Fibroblast of lung (primary cell): ENCODE measurements around the gene PKIG. TPM values are rescaled to one million over a fixed set of nuclear protein-coding genes. Genes with fewer than 3 reads are reported as not detected.

ENCODE experiments used
- DNase-seq, 2 donors: peaks; one replicate each; pipeline versions ENCODE4 v3.0.0 to v3.0.0-alpha.2; 2010; ENCODE audit warnings: low read depth in 2 of 2
- H2AFZ ChIP-seq: 2 replicates; pipeline ENCODE4 v1.5.1; 2012; ENCODE audit warnings: low read length, control low read depth, inconsistent platforms
- H3K27ac ChIP-seq: 2 replicates; pipeline ENCODE4 v1.5.1; 2011; ENCODE audit warnings: low read length, control low read depth; ENCODE audit not compliant: insufficient read depth
- H3K27me3 ChIP-seq: 2 replicates; pipeline ENCODE4 v1.5.1; 2011; ENCODE audit warnings: mild to moderate bottlenecking, low read length; ENCODE audit not compliant: control insufficient read depth, insufficient read depth
- H3K36me3 ChIP-seq: 2 replicates; pipeline ENCODE4 v1.5.1; 2011; ENCODE audit warnings: low read length; ENCODE audit not compliant: control insufficient read depth, insufficient read depth
- H3K4me1 ChIP-seq: 2 replicates; pipeline ENCODE4 v1.5.1; 2011; ENCODE audit warnings: low read length; ENCODE audit not compliant: control insufficient read depth, insufficient read depth; ENCODE audit errors: extremely low read depth
- H3K4me2 ChIP-seq: 2 replicates; pipeline ENCODE4 v1.5.1; 2011; ENCODE audit warnings: low read length, control low read depth; ENCODE audit not compliant: insufficient read depth; ENCODE audit errors: extremely low read depth
- H3K4me3 ChIP-seq, 4 experiments: fragments of 200-600 bp in 1 of 4; sonication (generic) in 1 of 4; replicated peaks in 1 of 4; 2 replicates each; pipeline ENCODE4 v1.5.1; 2011 to 2016; ENCODE audit warnings: low read length in 4 of 4, low read depth in 3 of 4, mild to moderate bottlenecking in 3 of 4, control low read depth in 2 of 4, inconsistent platforms in 1 of 4, mixed read lengths in 1 of 4; ENCODE audit not compliant: insufficient read depth in 1 of 4; ENCODE audit errors: control extremely low read depth in 1 of 4
- H3K79me2 ChIP-seq: 2 replicates; pipeline ENCODE4 v1.5.1; 2012; ENCODE audit warnings: mild to moderate bottlenecking, low read length, inconsistent platforms; ENCODE audit not compliant: control insufficient read depth, insufficient read depth
- H3K9ac ChIP-seq: 2 replicates; pipeline ENCODE4 v1.5.1; 2011; ENCODE audit warnings: mild to moderate bottlenecking, low read length, control low read depth; ENCODE audit not compliant: insufficient read depth
- H3K9me3 ChIP-seq: 2 replicates; pipeline ENCODE4 v1.5.1; 2012; ENCODE audit warnings: low read depth, low read length; ENCODE audit not compliant: control insufficient read depth, insufficient read depth
- H4K20me1 ChIP-seq: 2 replicates; pipeline ENCODE4 v1.5.1; 2011; ENCODE audit warnings: low read length; ENCODE audit not compliant: control insufficient read depth, insufficient read depth; ENCODE audit errors: extremely low read depth
- CTCF ChIP-seq, 2 donors: IDR thresholded peaks in 1 of 2; conservative IDR thresholded peaks in 1 of 2; 1 replicate in 1 of 2; 2 replicates in 1 of 2; pipeline ENCODE4 v1.5.1; 2011 to 2012; ENCODE audit warnings: low read length in 2 of 2, control low read depth in 1 of 2, inconsistent platforms in 1 of 2, low read depth in 1 of 2, mild to moderate bottlenecking in 1 of 2
- EZH2 ChIP-seq: IDR thresholded peaks from 2 replicates; pipeline ENCODE4 v1.5.1; 2012; ENCODE audit warnings: low read length, control low read depth, mild to moderate bottlenecking; ENCODE audit errors: missing control alignments
- polyA plus RNA-seq, 2 donors: library from polyadenylated mRNA; depleted of rRNA in 1 of 2; stranded (reverse) in 1 of 2; unstranded in 1 of 2; fragments of >200 nt; gene quantifications; 2 replicates each; pipeline ENCODE4 v1.2.1, GENCODE V29; 2011 to 2012; ENCODE audit warnings: missing spikeins in 1 of 2
- total RNA-seq: library from RNA; depleted of rRNA; stranded (reverse); fragments of >200 nt; gene quantifications from 2 replicates; pipeline ENCODE4 v1.2.1, GENCODE V29; 2014

The PKIG gene
- total and polyA plus RNA-seq, 2 donors (not counting 1 experiment from before 2014, with no cell fraction given): 192 to 234 TPM

- no peak overlapping the region for H3K27ac ChIP-seq
- H4K20me1 ChIP-seq: no peaks in the 10 kb centered on the region
- no peak overlapping the region for H3K4me3 ChIP-seq
- H3K4me1 ChIP-seq: no peaks in the 10 kb centered on the region
- H3K27me3 ChIP-seq: no peaks in the 10 kb centered on the region
- no peak for TF ChIP-seq EZH2
- TF ChIP-seq CTCF (conservative IDR thresholded peaks at IDR 0.05 in 1 of 2, IDR thresholded peaks at IDR 0.05 in 1 of 2; ENCODE audit: low read depth in 1 of 2, low read length in 2 of 2): no peak
- no peaks in the 10 kb centered on the region for H3K79me2 ChIP-seq
- no peaks in the 10 kb centered on the region for H3K9me3 ChIP-seq
- H3K36me3 ChIP-seq: peaks cover 5% of the 10 kb centered on the region
- no peak overlapping the region for H3K9ac ChIP-seq
- no peak overlapping the region for H3K4me2 ChIP-seq
- H2AFZ ChIP-seq: no peak overlapping the region
- no peak for DNase-seq
These were observed 40.3 kb downstream of the PKIG start for GRCh38 chr20:44622501-44623270.

GRCh38 chr20:44624152-44624551 lies 41.8 kb downstream of the PKIG start:
- H3K79me2 ChIP-seq: no peaks in the 10 kb centered on the region
- DNase-seq: no peak
- no peak overlapping the region for H3K4me2 ChIP-seq
- H3K4me3 ChIP-seq: no peak overlapping the region
- H3K27me3 ChIP-seq: no peaks in the 10 kb centered on the region
- no peaks in the 10 kb centered on the region for H4K20me1 ChIP-seq
- H3K9me3 ChIP-seq: no peaks in the 10 kb centered on the region
- TF ChIP-seq CTCF (conservative IDR thresholded peaks at IDR 0.05 in 1 of 2, IDR thresholded peaks at IDR 0.05 in 1 of 2; ENCODE audit: low read depth in 1 of 2, low read length in 2 of 2): no peak
- no peak for TF ChIP-seq EZH2
- no peaks in the 10 kb centered on the region for H3K4me1 ChIP-seq
- no peak overlapping the region for H2AFZ ChIP-seq
- H3K9ac ChIP-seq: no peak overlapping the region
- no peaks in the 10 kb centered on the region for H3K36me3 ChIP-seq
- no peak overlapping the region for H3K27ac ChIP-seq

- H3K9ac ChIP-seq: no peak overlapping the region
- H3K27ac ChIP-seq: no peak overlapping the region
- no peaks in the 10 kb centered on the region for H3K36me3 ChIP-seq
- DNase-seq: no peak
- H3K9me3 ChIP-seq: no peaks in the 10 kb centered on the region
- no peaks in the 10 kb centered on the region for H3K4me1 ChIP-seq
- no peaks in the 10 kb centered on the region for H3K79me2 ChIP-seq
- H3K4me3 ChIP-seq: no peak overlapping the region
- H4K20me1 ChIP-seq: no peaks in the 10 kb centered on the region
- no peak overlapping the region for H2AFZ ChIP-seq
- no peak overlapping the region for H3K4me2 ChIP-seq
- TF ChIP-seq CTCF (conservative IDR thresholded peaks at IDR 0.05 in 1 of 2, IDR thresholded peaks at IDR 0.05 in 1 of 2; ENCODE audit: low read depth in 1 of 2, low read length in 2 of 2) (no peak), EZH2 (no peak)
- no peaks in the 10 kb centered on the region for H3K27me3 ChIP-seq
These were observed 42.4 kb downstream of the PKIG start for GRCh38 chr20:44624743-44625271.
